Inferior parietal cortex (tissue), 1 donor: ENCODE data around the gene PES1.
"Not testable (repeated sequence)": the region's sequence is repeated elsewhere in the genome, so short reads cannot be mapped to it uniquely, and the experiment has no call there.

ENCODE experiments used
- DNase-seq: peaks from one replicate; pipeline ENCODE4 v3.0.0-alpha.2; 2016; ENCODE audit errors: extremely low spot score

Gene PES1

DNA sequence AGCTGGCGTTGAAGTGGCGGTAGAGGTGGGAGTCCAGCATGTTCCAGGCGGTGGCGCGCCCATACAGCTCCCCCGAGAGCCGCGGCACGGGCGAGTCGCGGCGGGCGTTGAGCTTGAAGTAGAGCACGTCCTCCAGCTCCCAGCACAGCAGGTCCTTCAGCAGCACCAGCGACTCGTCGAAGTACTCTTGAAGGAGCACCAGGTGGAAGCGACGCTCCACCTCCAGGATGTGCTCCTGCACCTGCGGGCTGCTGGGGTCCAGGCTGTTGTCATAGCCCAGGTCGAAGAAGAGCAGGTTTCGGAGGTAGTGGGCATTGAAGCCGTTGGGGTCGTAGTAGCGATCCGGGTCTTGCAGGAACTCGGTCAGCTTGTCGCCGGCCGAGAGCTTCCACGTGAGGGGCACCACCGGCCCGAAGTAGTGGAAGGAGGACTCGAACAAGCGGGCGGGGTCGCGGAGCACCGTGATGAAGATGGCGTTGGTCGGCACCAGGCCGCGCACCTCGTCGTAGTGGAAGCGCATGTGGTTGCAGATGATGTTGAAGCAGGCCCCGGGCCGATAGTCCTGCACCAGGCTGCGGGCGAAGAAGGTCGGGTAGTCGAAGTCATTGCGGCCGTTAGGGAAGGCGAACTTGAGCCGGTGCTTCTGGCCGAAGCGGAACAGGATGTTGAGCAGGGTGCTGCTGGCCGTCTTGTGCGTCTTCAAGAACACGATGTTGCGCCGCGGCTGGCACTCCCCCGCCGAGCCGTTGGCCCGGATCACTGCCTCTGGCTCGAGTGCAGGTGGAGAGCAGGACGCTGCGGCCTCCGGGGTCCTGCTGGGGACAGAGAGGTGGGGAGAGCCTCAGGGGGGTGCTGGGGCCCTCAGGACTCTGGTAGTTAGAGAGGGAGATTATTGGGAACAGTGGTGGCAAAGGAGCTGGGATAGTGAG, 36.2 kb downstream of the PES1 start:
- no peak for DNase-seq

DNA sequence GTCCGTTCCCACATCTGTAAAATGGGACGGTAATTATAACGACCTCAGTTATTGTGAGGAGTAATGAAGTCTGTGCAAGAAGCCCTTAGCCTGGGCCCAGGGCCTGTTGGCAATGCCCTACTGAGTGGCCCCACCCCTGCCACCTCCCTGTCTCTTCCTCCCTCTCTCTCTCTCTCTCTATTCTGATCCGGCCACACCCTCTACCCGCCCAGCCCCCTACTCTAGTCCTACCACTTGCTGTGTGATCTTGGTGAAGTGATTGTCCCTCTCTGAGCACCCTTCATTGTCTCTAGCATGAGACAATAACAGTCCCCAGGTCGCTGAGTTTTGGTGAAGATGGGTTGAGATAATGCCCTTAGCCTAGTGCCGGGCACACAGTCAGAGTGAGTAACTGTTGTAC, 37.7 kb downstream of the PES1 start:
- DNase-seq, result no peak

DNA sequence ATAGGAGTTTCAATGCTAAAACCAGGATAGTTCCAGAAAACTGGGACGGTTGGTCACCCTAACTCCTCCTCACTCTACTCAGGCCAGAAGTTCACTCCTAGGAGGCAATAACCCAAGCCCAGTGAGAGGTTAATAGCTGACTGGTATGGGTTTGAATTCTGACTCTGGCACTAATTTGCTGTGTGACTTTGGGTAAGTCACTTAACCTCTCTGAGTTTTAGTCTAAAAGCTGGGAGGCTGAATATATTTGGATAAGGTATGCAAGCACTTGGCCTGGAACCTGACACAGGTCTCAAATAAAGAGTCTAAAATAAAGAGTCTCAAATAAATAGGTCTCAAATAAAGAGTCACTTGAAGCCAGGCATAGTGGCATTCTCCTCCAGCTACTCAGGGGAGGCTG, 39.0 kb downstream of the PES1 start:
- DNase-seq, result no peak

DNA sequence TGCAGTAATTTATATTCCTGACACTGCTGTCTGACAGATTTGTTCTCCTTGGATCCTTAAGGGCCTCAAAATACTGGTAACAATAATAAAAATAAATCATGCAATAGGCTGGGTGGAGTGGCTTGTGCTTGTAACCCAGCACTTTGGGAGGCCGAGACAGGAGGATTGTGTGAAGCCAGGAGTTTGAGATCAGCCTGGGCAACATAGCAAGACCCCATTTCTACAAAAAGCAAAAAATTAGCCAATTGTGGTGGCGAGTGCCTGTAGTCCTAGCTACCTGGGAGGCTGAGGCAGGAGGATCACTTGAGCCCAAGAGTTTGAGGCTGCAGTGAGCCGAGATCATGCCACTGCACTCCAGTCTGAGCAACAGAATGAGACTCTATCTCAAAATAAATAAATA, 39.9 kb downstream of the PES1 start:
- not testable (repeated sequence) for DNase-seq

DNA sequence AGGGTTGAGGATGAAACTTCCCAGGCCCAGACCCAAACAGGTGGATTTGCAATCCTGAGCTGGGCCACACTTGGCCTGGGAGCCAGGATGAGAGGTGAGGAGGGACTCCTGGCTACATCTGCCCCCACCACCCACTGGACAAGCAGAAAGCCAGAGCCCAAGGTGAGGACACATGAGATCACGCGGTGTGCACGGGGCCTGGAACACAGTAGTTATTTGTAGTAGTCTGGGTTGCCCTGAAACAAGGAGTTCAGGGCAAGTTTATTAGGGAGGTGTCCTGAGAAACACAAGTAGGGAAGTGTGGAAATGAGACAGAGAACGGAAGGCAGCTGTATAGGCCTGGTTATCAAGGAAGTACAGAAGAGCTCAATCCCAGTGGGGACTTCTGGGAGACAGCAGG, 44.5 kb downstream of the PES1 start:
- DNase-seq, result no peak

DNA sequence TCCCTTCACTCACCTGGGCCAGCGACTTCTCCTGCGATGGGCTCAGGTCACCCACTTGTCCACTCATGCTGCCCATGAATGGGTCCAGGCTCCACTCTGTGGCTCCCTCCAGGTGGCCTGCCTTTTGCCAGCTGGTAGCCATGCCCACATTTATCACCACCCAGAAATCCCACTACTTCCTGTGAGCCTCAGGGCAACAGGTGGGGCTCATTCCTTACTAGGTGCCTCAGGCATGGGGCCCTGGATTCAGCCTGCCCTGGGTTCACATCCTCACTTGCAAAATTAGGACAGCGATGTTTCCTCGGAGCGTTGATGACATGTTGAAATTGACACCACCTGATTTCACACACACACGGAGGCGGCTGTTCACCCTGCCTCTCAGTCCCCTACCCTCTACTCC, 45.1 kb downstream of the PES1 start, which contains the start of gene SEC14L6:
SEC14L6 (minus strand) TSS at position 126 of the 400 bp plus-strand sequence; CDS start at position 67, 59 bp downstream.
- no peak for DNase-seq

DNA sequence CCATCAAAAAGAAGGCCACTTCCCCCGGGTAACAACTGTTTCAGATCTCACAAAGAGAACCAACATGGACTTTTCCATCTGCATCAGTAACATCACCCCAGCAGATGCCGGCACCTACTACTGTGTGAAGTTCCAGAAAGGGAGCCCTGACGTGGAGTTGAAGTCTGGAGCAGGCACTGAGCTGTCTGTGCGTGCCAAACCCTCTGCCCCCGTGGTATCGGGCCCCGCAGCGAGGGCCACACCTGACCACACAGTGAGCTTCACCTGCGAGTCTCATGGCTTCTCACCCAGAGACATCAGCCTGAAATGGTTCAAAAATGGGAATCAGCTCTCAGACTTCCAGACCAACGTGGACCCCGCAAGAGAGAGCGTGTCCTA, 48.9 kb downstream of the PES1 start:
- no peak for DNase-seq

DNA sequence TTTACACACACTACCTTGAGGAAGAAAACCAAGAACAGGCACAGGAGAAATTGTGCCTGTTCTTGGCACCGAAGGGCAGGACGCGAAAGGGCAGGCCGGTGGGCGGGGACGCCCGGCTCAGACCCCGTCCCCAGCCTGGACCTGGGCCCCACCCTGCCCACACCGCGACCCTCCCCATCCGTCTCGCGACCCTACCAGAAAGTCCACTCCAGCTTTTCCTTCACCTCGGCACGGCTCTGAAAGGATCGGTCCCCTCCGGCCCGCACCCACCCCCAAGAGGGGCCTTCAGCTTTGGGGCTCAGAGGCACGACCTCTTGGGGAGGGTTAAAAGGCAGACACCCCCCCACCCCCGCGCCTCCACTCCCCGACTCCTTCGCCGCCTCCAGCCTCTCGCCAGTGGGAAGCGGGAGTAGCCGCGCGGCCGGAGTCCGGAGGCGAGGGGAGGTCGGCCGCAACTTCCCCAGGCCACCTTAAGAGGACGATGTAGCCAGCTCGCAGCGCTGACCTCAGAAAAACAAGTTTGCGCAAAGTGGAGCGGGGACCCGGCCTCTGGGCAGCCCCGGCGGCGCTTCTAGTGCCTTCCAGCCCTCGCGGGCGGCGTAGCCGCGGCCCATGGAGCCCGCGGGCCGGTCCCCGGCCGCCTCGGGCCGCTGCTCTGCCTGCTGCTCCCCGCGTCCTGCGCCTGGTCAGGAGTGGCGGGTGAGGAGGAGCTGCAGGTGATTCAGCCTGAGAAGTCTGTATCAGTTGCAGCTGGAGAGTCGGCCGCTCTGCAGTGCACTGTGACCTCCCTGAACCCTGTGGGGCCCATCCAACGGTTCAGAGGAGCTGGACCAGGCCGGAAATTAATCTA, 49.5 kb downstream of the PES1 start:
- DNase-seq, result no peak

DNA sequence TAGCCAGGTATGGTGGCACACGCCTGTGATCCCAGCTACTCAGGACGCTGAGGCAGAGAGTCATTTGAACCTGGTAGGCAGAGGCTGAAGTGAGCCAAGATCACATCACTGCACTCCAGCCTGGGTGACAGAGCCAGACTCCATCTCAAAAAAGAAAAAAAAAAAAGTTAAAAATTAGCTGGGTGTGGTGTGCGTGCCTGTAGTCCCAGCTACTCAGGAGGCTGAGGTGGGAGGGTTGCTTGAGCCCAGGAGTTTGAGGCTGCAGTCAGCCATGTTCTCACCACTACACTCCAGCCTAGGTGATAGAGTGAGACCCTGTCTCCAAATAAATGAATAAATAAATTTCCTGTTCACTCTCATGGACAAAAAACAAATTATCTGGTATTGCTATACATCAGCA, 50.2 kb downstream of the PES1 start:
- DNase-seq, result not testable (repeated sequence)

DNA sequence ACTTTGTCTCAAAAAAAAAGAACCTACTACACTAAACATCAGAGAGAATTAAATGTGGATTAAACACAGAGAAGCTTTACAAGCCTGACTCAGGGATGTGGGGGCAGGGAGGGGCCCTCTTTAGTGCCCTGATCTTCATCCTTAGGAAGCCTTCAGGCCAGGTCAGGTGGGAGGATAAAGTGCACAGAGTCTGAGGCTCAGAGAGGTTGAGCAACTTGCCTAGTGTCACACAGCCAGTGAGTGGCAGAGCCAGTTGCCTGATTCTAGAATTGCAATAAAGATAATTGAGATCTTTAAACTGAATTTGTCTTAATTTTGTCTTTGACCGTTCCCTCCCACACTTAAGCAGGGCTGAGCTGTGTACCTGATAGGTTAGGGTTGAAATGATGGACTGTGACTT, 52.3 kb downstream of the PES1 start:
- DNase-seq, result no peak

DNA sequence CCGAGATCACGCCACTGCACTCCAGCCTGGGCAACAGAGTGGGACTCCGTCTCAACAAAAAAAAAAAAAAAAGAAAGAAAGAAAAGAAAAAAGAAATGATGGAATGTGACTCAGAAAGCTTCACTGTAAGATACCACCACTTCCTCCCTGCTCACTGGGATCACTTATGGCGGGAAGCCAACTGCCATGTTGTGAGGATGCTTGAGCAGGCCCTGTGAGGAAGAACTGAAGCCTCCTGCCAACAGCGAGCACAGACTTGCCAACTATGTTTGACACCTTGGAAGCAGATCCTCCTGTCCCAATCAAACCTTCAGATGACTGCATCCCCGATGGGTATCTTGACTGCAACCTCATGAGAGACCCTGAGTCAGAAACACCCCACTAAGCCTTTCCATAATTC, 53.4 kb downstream of the PES1 start:
- DNase-seq, result no peak

DNA sequence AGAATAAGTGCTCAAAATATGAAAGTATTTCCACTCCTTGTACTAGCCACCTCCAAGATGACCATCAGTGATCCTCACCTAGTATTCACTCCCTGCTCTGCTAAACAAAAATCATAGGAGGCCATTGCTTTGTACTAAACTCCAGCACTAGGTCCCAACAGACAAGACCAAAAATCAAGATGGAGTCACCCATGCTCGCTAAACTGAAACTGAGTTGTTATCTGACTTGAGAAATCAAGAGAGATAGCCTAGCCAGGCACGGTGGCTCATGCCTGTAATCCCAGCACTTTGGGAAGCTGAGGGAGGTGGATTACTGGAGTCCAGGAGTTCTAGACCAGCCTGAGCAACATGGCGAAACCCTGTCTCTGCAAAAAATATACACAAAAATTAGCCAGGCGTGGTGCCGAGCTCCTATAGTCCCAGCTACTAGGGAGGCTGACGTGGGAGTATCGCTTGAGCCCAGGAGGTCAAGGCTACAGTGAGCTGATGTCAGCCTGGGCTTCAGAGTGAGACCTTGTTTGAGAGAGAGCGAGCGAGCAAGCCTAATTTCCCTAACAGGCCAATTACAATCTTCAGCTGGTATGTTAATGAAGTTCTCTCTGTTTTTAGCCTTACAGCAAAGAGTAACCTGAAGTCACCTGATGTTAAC, 54.5 kb downstream of the PES1 start:
- no peak for DNase-seq

DNA sequence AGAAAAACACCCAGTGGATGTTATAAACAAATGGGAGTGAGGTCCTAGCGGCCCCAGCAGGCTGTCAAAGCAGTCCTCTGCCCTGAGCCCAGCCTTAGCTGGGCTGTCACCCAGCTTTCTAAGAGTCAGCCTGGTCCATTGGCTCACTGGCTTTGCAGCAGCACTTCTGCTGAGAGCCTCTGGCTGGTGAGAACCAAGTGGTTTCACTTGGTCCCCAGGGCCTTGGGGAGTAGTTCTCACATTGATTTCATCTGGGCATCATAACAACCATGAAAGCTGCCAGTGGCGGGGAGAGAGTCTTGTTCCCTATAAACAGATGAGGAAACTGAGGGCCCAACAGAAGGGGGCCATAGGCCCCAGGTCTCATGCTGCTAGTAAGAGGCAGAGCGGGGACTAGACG, 56.5 kb downstream of the PES1 start:
- no peak for DNase-seq

DNA sequence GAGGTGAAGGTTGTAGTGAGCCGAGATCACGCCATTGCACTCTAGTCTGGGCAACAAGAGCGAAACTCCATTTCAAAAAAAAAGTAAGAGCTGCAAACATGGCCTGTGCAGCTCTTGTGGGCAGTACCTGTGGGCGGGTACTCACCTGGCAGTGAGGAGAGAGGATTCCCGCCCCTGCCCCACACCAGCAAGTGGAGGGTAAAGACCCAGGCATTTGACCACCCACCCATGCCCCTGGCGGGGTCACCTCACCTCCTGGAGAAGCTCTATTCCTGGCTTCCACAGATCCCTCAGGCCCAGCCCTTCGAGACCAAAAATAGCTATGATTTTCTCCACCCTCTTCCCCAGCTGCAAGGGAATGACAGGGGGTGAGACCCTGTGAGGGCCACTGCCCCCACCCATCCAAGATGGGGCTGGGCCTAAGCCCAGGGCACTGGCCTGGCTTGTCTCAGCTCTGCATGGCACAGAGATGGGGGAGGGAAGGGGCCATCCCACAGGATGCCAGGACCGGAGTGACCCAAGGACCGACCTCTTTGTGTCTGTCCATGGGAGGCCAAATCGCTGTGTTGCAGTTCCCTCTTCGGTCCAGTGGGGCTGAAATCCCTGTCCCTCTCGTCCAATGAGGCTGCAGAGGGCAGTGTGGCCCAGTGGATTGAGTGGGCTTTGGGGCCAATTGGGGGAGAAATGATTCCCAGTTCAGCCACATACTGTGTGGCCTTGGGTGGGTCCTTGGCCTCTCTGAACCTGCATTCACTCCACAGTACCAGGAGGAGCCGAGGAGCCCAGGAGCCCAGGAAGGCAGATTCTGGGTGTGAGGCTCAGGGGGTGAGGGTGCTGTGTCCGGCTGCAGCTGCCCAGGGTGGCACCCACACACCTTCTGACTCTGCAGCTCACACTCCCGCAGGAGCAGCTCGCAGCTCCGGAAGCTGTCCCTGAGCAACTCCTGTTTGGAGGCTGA, 59.8 kb downstream of the PES1 start:
- no peak for DNase-seq

DNA sequence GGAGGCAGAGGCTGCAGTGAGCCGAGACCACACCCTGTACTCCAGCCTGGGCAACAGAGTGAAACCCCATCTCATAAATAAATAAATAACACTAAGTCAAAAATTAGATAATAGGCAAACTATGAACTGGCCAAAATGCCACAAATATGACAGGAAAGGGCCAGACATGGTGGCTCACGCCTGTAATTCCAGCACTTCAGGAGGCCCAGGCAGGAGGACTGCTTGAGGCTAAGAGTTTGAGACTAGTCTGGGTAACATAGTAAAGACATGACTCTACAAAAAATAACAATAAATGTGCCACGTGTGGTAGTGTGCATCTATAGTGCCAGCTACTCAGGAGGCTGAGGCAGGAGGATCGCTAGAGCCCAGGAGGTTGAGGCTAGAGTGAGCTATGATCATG, 65.1 kb downstream of the PES1 start:
- DNase-seq, result no peak
